ENCODE data around the gene THOC5.
A peak's percentile ranks its signal among the peaks of the same experiment; 100 is the strongest.
"Not testable (repeated sequence)": the region's sequence is repeated elsewhere in the genome, so short reads cannot be mapped to it uniquely, and the experiment has no call there.

The THOC5 gene

GRCh38 chr22:29555065-29555644, 1.6 kb upstream of the THOC5 start:
- no peak overlapping the region for H3K4me3 ChIP-seq (ENCODE audit: low read depth, low read length)
- TF ChIP-seq CTCF (IDR thresholded peaks at IDR 0.05; ENCODE audit: low read depth, low read length), result no peak

DNA sequence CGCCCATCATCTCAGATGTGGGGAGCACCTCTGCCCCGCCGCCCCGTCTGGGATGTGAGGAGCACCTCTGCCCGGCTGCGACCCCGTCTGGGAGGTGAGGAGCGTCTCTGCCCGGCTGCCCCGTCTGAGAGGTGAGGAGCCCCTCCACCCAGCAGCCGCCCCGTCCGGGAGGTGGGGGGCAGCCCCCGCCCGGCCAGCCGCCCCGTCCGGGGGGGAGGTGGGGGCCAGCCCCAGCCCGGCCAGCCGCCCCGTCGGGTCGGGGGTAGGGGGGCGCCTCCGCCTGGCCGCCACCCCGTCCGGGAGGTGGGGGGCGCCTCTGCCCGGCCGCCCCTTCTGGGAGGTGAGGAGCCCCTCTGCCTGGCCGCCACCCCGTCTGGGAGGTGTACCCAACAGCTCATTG, 1.2 kb downstream of the THOC5 start:
- peak overlapping the region; percentile 95 for H3K4me3 ChIP-seq (ENCODE audit: low read depth, low read length)

DNA sequence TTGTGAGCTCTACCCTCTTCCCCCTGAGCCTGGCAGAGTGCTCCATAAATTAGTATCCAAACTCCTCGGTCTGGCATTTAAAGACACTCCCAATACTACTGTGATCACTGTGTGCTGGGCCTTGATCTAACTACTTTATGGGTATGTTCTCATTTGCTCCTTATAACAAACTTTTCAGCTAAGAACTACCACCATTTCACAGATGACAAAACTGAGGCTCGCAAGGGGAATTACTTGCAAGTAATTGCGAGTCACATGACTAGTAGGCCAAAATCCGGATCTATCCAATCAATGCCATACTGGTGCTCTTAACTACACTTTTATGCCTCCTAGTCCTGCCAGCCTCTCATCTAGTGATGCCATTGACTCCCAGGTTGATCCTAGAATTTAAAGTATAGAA, 3.6 kb downstream of the THOC5 start:
- TF ChIP-seq CTCF (IDR thresholded peaks at IDR 0.05; ENCODE audit: low read depth, low read length), result no peak

GRCh38 chr22:29545045-29545444, 8.5 kb downstream of the THOC5 start:
- H3K4me3 ChIP-seq (ENCODE audit: low read depth, low read length), result not testable (repeated sequence)

More for the DNA sequence above, 3.6 kb downstream of the THOC5 start:
- H3K4me3 ChIP-seq (ENCODE audit: low read depth, low read length), result no peak overlapping the region

DNA sequence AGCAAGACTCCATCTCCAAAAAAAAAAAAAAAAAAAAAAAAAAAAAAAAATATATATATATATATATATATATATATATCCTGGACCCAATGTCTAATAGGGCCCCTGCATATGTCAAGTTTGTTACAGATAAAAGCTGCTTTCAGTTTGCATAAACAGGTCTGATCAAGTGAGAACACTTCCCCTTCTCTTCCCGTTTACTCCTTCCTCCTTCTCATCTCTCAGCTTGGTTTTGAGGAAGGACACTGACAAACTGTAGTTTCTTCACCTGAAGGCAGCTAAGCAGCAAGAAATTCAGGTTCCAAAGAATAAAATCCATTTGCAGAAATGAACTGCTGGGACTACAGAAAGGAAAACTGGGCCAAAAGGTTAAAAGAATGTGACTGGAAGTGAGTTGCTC, 11.7 kb downstream of the THOC5 start:
- H3K4me3 ChIP-seq (ENCODE audit: low read depth, low read length), result no peak overlapping the region
- no peak for TF ChIP-seq CTCF (IDR thresholded peaks at IDR 0.05; ENCODE audit: low read depth, low read length)

- no peak for TF ChIP-seq CTCF (IDR thresholded peaks at IDR 0.05; ENCODE audit: low read depth, low read length)
- H3K4me3 ChIP-seq (ENCODE audit: low read depth, low read length), result no peak overlapping the region
These were observed 14.5 kb downstream of the THOC5 start for GRCh38 chr22:29539105-29539504.

DNA sequence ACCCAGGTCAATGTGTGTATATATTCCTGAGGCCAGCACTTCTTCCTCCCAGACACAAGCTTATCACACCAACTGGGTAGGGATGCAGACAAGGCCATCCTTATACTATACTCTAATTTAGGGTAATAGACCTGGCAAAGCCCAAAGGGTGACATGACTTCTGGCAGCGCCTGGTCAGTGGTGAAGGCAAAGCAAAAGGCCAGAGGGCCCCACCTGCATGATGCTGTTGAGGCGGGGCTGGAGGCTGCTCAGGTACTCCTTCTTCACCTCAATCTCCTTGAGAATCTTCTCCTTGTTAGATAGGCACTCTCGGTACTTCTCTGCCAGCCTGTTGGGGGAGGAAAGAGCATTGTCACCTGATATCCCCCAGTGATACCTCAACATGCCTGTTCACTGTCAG, 17.1 kb downstream of the THOC5 start:
- TF ChIP-seq CTCF (IDR thresholded peaks at IDR 0.05; ENCODE audit: low read depth, low read length), result no peak

DNA sequence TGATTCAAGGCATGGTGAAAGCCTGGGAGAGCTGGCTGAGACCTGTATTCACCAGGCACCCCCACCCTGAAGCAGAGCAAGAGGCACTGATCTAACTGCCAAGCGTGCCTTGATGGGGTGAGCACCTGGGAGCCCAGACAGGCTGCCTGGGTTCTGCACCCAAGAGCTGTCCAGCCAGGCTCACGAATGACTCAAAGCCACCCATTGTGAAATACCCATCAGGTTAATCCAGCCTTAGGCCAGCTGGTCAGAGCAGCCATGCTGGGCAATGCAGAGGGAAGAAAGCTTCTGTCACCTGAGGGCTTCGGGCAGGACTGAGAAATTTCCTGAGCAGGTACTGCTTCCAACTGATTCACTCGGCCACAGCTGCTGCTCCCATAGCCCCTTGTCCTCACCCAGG, 22.1 kb downstream of the THOC5 start:
- H3K4me3 ChIP-seq (ENCODE audit: low read depth, low read length), result no peak overlapping the region
- no peak for TF ChIP-seq CTCF (IDR thresholded peaks at IDR 0.05; ENCODE audit: low read depth, low read length)

More for the DNA sequence above, 17.1 kb downstream of the THOC5 start:
- H3K4me3 ChIP-seq (ENCODE audit: low read depth, low read length), result no peak overlapping the region
